Measurements from ENCODE around the gene UBIAD1. TPM values are rescaled to one million over a fixed set of nuclear protein-coding genes. Genes with fewer than 3 reads are reported as not detected.

UBIAD1 gene
- total and polyA plus RNA-seq, 2 of the 13 experiments (the other 11 are each of a cell fraction or from before 2014, with no cell fraction given): 16.9 to 20.4 TPM

GRCh38 chr1:11262171-11263049 lies 10.6 kb upstream of the UBIAD1 start, which contains the start of gene MTOR (continued):
- TF ChIP-seq RXRB (CRISPR knock-in tag; IDR thresholded peaks at IDR 0.05; ENCODE audit: borderline replicate concordance) (peak; percentile 74; the same call in 1 of the 2 replicates), ZNF660 (CRISPR knock-in tag; IDR thresholded peaks at IDR 0.05; ENCODE audit: borderline replicate concordance, low read depth) (no peak), SMAD3 (CRISPR knock-in tag; IDR thresholded peaks at IDR 0.05) (peak; percentile 80; the same call in 1 of the 2 replicates), MTERF4 (CRISPR knock-in tag; IDR thresholded peaks at IDR 0.05) (no peak), ZKSCAN5 (CRISPR knock-in tag; IDR thresholded peaks at IDR 0.05) (no peak), TOPORS (CRISPR knock-in tag; IDR thresholded peaks at IDR 0.05) (no peak), KAT2B (IDR thresholded peaks at IDR 0.05; ENCODE audit: borderline replicate concordance, low read depth, low read length) (no peak), ZNF580 (CRISPR knock-in tag; IDR thresholded peaks at IDR 0.05; ENCODE audit: borderline replicate concordance, low read depth) (peak; percentile 39; the same call in 1 of the 2 replicates), REST (IDR thresholded peaks at IDR 0.05; ENCODE audit: borderline replicate concordance in 1 of 2, low read depth in 1 of 2, low read length in 2 of 2) (peak in 1 of 2 experiments; percentile 41; a peak in 1 of 4 replicates), ZNF792 (CRISPR knock-in tag; IDR thresholded peaks at IDR 0.05) (0 out of 2 replicates have a peak, but pooled peaks have one; percentile 53), KLF15 (CRISPR knock-in tag; IDR thresholded peaks at IDR 0.05; ENCODE audit: borderline replicate concordance) (no peak), SSRP1 (CRISPR knock-in tag; IDR thresholded peaks at IDR 0.05) (no peak), TP53 (CRISPR knock-in tag; conservative IDR thresholded peaks at IDR 0.05) (no peak), TBX3 (IDR thresholded peaks at IDR 0.05; ENCODE audit: borderline replicate concordance) (no peak), DDIT3 (CRISPR knock-in tag; IDR thresholded peaks at IDR 0.05) (no peak), ZNF432 (CRISPR knock-in tag; IDR thresholded peaks at IDR 0.05; ENCODE audit: borderline replicate concordance) (no peak), FOSL2 (CRISPR knock-in tag; IDR thresholded peaks at IDR 0.05) (peak; percentile 54; the same call in 1 of the 2 replicates), ZNF709 (CRISPR knock-in tag; IDR thresholded peaks at IDR 0.05) (no peak; the same call in 1 of the 2 replicates), NRL (CRISPR knock-in tag; IDR thresholded peaks at IDR 0.05; ENCODE audit: borderline replicate concordance) (no peak), ZNF639 (CRISPR knock-in tag; conservative IDR thresholded peaks at IDR 0.05) (peak; percentile 95), ZNF720 (CRISPR knock-in tag; IDR thresholded peaks at IDR 0.05) (no peak), CREBL2 (CRISPR knock-in tag; IDR thresholded peaks at IDR 0.05; ENCODE audit: borderline replicate concordance) (no peak), KLF12 (CRISPR knock-in tag; IDR thresholded peaks at IDR 0.05; ENCODE audit: borderline replicate concordance) (peak; percentile 79; the same call in 1 of the 2 replicates)

Measured in HepG2 (cell line).